ENCODE measurements around the gene IQGAP2. TPM values are rescaled to one million over a fixed set of nuclear protein-coding genes. Genes with fewer than 3 reads are reported as not detected.

The IQGAP2 gene
- total and polyA plus RNA-seq, 2 donors (not counting 1 experiment from before 2014, with no cell fraction given), result 8.1 to 15.0 TPM

- CTCF ChIA-PET, result interaction anchor here (0.6 kb wide), 1 partner anchor 216 kb away, joined by 4 read pairs; no protein-coding TSS in a partner anchor
- Histone ChIP-seq H3K79me2 (ENCODE audit: control insufficient read depth, insufficient read depth, low read length) (peaks cover 4% of the 10 kb centered on the region), H3K9me3 (ENCODE audit: control extremely low read depth in 1 of 3, control insufficient read depth in 2 of 3, insufficient read depth in 1 of 3, low read length in 2 of 3) (no peaks in the 10 kb centered on the region), H3K36me3 (replicated peaks in 1 of 2; ENCODE audit: control extremely low read depth in 1 of 2, control insufficient read depth in 1 of 2, extremely low read depth in 1 of 2, insufficient read depth in 2 of 2, low read length in 1 of 2) (no peaks in the 10 kb centered on the region), H3K27ac (ENCODE audit: low read length in 2 of 2) (no peak overlapping the region), H3K27me3 (replicated peaks in 1 of 4; ENCODE audit: control extremely low read depth in 1 of 4, control insufficient read depth in 3 of 4, insufficient read depth in 4 of 4, low read length in 3 of 4) (no peaks in the 10 kb centered on the region), H3K4me2 (replicated peaks; ENCODE audit: low read depth, low read length, poor library complexity, severe bottlenecking) (no peak overlapping the region), H3K4me1 (ENCODE audit: control insufficient read depth in 2 of 2, insufficient read depth in 2 of 2, low read length in 2 of 2) (peaks cover 5 to 8% of the 10 kb centered on the region in 2 donors), H4K20me1 (ENCODE audit: control insufficient read depth, insufficient read depth, low read length, poor library complexity, severe bottlenecking) (no peaks in the 10 kb centered on the region), H3K4me3 (ENCODE audit: control extremely low read depth in 1 of 5, extremely low read depth in 1 of 5, insufficient read depth in 1 of 5, low read depth in 2 of 5, low read length in 4 of 5) (no peak overlapping the region), H2AFZ (ENCODE audit: insufficient read depth, low read depth, low read length, poor library complexity, severe bottlenecking) (no peak overlapping the region), H3K9ac (ENCODE audit: low read length) (no peak overlapping the region)
- intact Hi-C loops (cut with micrococcal nuclease), result no loop called here
- H3K27ac Mint-ChIP-seq, result no peak overlapping the region
- 100% methylated on average over 1 of the region's 3 CpGs for WGBS (ENCODE audit: insufficient coverage)
- H3K4me1 Mint-ChIP-seq, result peaks cover 9% of the 10 kb centered on the region
- H3K27me3 Mint-ChIP-seq, result no peaks in the 10 kb centered on the region
- H3K4me3 Mint-ChIP-seq, result no peak overlapping the region
- H3K9me3 Mint-ChIP-seq (ENCODE audit: insufficient read depth), result no peaks in the 10 kb centered on the region
- POLR2A ChIA-PET, result no interaction called here
- DNase-seq (no peak), ATAC-seq (ENCODE audit: low read depth) (no peak)
- TF ChIP-seq CTCF (IDR thresholded peaks at IDR 0.05) (no peak), EZH2 (IDR thresholded peaks at IDR 0.05; ENCODE audit: borderline replicate concordance, insufficient read depth, low read depth, low read length, poor library complexity, severe bottlenecking) (no peak)
These were observed 66.7 kb downstream of the IQGAP2 start for GRCh38 chr5:76469656-76470290.

GRCh38 chr5:76470976-76471375 lies 67.9 kb downstream of the IQGAP2 start:
- no peak overlapping the region for H3K4me3 ChIP-seq (ENCODE audit: control extremely low read depth in 1 of 5, extremely low read depth in 1 of 5, insufficient read depth in 1 of 5, low read depth in 2 of 5, low read length in 4 of 5)
- ChIA-PET POLR2A (no interaction called here), CTCF (no interaction called here)
- peaks cover 5 to 8% of the 10 kb centered on the region in 2 donors for H3K4me1 ChIP-seq (ENCODE audit: control insufficient read depth in 2 of 2, insufficient read depth in 2 of 2, low read length in 2 of 2)
- H3K9me3 ChIP-seq (ENCODE audit: control extremely low read depth in 1 of 3, control insufficient read depth in 2 of 3, insufficient read depth in 1 of 3, low read length in 2 of 3), result no peaks in the 10 kb centered on the region
- H3K79me2 ChIP-seq (ENCODE audit: control insufficient read depth, insufficient read depth, low read length), result peaks cover 7% of the 10 kb centered on the region
- no peak overlapping the region for H3K4me2 ChIP-seq (replicated peaks; ENCODE audit: low read depth, low read length, poor library complexity, severe bottlenecking)
- DNase-seq (no peak), ATAC-seq (ENCODE audit: low read depth) (no peak)
- no peaks in the 10 kb centered on the region for H3K36me3 ChIP-seq (replicated peaks in 1 of 2; ENCODE audit: control extremely low read depth in 1 of 2, control insufficient read depth in 1 of 2, extremely low read depth in 1 of 2, insufficient read depth in 2 of 2, low read length in 1 of 2)
- TF ChIP-seq CTCF (IDR thresholded peaks at IDR 0.05) (no peak), EZH2 (IDR thresholded peaks at IDR 0.05; ENCODE audit: borderline replicate concordance, insufficient read depth, low read depth, low read length, poor library complexity, severe bottlenecking) (no peak)
- no peak overlapping the region for H3K27ac Mint-ChIP-seq
- no peak overlapping the region for H3K9ac ChIP-seq (ENCODE audit: low read length)
- peaks cover 9% of the 10 kb centered on the region for H3K4me1 Mint-ChIP-seq
- H3K27me3 Mint-ChIP-seq, result no peaks in the 10 kb centered on the region
- no peaks in the 10 kb centered on the region for H3K27me3 ChIP-seq (replicated peaks in 1 of 4; ENCODE audit: control extremely low read depth in 1 of 4, control insufficient read depth in 3 of 4, insufficient read depth in 4 of 4, low read length in 3 of 4)
- WGBS (ENCODE audit: insufficient coverage), result 94% methylated on average over 2 of the region's 3 CpGs
- intact Hi-C loops (cut with micrococcal nuclease), result no loop called here
- H3K9me3 Mint-ChIP-seq (ENCODE audit: insufficient read depth), result no peaks in the 10 kb centered on the region
- H3K27ac ChIP-seq (ENCODE audit: low read length in 2 of 2), result no peak overlapping the region
- H2AFZ ChIP-seq (ENCODE audit: insufficient read depth, low read depth, low read length, poor library complexity, severe bottlenecking), result no peak overlapping the region
- no peak overlapping the region for H3K4me3 Mint-ChIP-seq
- no peaks in the 10 kb centered on the region for H4K20me1 ChIP-seq (ENCODE audit: control insufficient read depth, insufficient read depth, low read length, poor library complexity, severe bottlenecking)
